ENCODE results near the gene SYNE1.

The SYNE1 gene

DNA sequence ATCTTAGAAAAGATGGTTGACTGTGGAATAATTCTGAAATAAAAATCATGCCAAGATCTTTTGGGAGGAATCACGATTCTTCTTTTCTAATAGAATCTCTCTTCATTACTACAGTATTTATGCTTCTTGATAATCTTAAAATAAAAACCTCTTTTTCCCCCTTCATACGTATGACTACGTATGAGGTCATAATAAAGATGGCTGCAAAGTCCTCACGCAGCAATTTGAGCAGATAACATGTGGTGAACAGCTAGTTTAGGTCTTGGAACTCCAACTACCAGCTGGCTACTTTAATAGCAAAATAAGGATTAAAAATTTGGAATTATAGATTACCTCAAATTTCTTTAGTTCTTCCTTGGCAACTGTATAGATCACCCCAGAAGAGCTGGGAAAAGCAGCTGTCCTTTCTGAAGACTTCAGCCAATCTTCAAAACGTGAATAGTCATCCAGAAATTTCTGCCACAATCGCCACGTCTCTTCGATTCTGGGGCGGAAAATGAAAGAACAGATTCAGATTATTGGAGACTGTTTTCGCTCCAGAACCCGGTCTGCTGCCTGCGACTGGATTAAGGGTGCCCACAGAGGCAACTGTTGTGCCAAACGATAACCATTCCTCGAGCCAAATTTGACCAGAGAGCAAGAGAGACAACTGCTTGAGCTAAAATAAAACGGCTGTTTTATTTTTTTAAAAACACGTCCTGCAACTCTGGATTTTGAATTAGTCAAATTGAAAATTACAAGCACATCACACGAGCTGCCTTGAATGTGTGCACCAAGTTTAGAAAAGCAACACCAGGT is 482.4 kb downstream of the SYNE1 start:
- TF ChIP-seq GATA3 (IDR thresholded peaks at IDR 0.05; ENCODE audit: low read depth, low read length) (no peak), GATA2 (IDR thresholded peaks at IDR 0.05; ENCODE audit: low read depth, low read length) (no peak)

GRCh38 chr6:152151920-152152319 is 485.2 kb downstream of the SYNE1 start:
- TF ChIP-seq GATA2 (IDR thresholded peaks at IDR 0.05; ENCODE audit: low read depth, low read length) (peak; percentile 83), GATA3 (IDR thresholded peaks at IDR 0.05; ENCODE audit: low read depth, low read length) (peak; percentile 51; the same call in 1 of the 2 replicates)

- no peak for TF ChIP-seq GATA3 (IDR thresholded peaks at IDR 0.05; ENCODE audit: low read depth, low read length)
- TF ChIP-seq GATA2 (IDR thresholded peaks at IDR 0.05; ENCODE audit: low read depth, low read length) = no peak
These were observed 487.0 kb downstream of the SYNE1 start for GRCh38 chr6:152150196-152150595.

DNA sequence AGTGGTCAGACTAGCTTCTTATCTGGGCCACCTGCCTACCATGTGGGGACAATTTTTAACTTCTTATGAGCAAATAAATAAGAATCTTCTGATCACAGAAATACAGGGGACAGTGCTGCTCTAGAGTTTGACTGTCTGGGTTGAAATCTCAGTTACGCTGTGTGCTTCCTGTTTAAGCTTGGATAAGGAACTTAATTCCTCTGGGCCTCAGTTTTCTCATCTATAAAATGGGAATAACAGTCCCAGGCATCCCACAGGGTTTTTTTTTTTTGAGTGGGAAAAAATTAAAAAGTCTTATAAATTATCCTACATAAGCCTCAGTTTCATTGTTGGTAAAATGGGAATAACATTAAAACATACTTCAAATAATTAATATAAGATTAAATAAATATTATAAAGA is 488.8 kb downstream of the SYNE1 start:
- no peak for TF ChIP-seq GATA3 (IDR thresholded peaks at IDR 0.05; ENCODE audit: low read depth, low read length)
- no peak for TF ChIP-seq GATA2 (IDR thresholded peaks at IDR 0.05; ENCODE audit: low read depth, low read length)

DNA sequence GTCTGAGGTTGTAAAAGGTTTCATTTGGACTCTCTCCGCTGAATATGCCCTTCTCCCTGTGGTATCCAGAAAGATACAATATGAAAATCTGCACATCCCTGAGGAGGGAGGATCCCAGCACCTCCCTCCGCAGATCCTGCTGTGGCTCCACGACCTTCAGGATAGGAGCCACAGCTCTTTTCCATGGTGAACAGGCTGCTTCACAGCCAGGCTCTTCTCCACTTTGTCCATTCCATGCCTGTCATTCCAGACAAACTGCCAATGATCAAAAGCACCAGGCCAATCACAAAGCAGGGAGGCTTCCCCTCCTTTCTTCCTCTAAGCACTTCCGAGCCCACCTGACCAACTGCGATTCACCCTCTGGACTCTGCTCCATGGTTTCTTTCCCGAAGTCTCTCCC is 489.9 kb downstream of the SYNE1 start:
- TF ChIP-seq GATA2 (IDR thresholded peaks at IDR 0.05; ENCODE audit: low read depth, low read length) = no peak
- TF ChIP-seq GATA3 (IDR thresholded peaks at IDR 0.05; ENCODE audit: low read depth, low read length) = no peak

DNA sequence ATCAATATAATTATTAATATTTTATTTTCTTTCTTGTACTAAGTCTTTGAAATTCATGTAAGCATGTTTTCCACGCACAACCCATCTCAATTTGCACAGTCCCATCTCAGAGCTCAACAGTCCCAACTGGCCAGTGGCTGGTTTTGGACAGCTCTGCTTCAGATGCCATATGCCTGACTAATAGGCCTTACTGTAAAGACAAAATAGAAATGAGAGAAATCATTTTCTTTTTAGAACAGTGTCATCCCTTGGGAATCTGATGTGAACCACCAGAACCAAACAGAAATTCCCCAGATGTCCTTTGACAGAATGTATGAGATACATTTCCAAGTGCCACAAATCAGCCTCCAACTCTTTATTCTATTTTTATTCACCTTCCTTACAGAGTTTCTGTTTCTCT is 490.8 kb downstream of the SYNE1 start:
- TF ChIP-seq GATA3 (IDR thresholded peaks at IDR 0.05; ENCODE audit: low read depth, low read length) (no peak), GATA2 (IDR thresholded peaks at IDR 0.05; ENCODE audit: low read depth, low read length) (no peak)

DNA sequence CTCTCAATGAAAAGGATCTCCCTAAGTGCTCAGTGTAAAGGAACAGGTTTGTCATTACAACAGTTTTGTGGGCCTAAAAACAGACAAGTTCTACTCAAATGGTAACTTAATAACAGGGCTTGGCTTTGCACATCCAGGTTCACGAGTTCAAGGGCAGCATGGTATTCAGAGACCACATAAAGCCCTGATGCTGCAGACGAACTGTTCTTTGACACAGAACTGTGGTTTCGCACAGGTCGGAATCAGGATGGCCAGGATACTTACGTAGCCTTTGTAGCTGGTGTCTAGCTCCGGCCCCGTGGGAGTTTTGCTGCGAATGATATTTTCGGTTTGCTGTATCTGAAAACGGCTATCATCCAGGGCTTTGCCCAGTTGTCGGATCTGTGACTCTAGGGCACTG is 493.8 kb downstream of the SYNE1 start:
- TF ChIP-seq GATA2 (IDR thresholded peaks at IDR 0.05; ENCODE audit: low read depth, low read length) (no peak), GATA3 (IDR thresholded peaks at IDR 0.05; ENCODE audit: low read depth, low read length) (no peak)

DNA sequence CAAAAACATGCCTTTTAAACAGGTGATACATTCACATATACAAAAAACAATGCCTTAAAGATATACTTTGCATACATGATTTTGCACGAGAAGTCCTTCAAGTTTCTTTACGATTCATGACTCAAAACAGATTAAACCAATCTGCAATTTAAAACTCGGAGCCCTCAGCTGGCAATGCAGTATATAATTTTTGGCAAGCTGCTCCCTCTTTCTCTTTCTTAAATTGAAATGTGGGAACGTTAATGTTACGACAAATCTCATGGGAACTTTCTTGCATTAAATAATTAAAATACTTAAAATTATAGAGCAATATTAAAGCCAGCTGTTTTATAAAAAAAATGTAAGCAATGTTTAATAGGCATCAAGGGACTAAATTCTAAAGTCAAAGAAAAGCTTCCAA is 495.1 kb downstream of the SYNE1 start:
- TF ChIP-seq GATA2 (IDR thresholded peaks at IDR 0.05; ENCODE audit: low read depth, low read length) (no peak), GATA3 (IDR thresholded peaks at IDR 0.05; ENCODE audit: low read depth, low read length) (no peak)

GRCh38 chr6:152136449-152136825 is 500.7 kb downstream of the SYNE1 start:
- TF ChIP-seq GATA2 (IDR thresholded peaks at IDR 0.05; ENCODE audit: low read depth, low read length) (no peak), GATA3 (IDR thresholded peaks at IDR 0.05; ENCODE audit: low read depth, low read length) (no peak)

DNA sequence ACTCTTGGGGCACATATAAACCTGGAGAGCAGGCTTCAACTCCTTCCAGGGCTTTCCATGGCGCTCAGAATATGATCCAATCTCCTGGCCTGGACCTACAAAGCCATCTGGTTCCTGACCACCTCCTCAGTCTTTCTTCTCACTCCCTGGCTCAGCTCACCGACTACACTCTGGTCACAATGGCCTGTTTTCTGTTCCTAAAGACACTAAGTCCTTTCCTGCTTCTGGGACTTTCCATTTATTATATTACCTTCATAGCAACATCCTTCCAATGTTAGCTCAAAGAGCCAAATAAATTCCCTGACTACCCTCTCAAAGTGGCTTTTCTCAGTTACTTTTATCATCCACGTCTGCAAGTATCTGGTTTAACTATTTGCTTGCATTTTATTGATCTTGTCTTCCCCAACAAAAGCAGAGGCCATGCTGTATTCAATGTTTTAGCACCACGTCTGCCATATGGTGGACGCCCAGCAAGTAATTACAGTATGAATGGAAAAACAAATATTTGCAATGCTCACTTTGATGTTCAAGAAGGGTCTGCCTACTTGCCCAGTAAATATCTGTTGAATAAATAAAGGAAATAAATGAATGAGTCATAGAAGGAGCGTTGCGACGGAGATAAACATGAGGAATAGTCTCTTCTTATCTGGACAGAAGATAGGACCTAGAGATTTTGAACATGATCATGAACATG is 501.3 kb downstream of the SYNE1 start:
- TF ChIP-seq GATA2 (IDR thresholded peaks at IDR 0.05; ENCODE audit: low read depth, low read length) = no peak
- TF ChIP-seq GATA3 (IDR thresholded peaks at IDR 0.05; ENCODE audit: low read depth, low read length) = no peak

GRCh38 chr6:152130441-152130840 is 506.7 kb downstream of the SYNE1 start:
- no peak for TF ChIP-seq GATA3 (IDR thresholded peaks at IDR 0.05; ENCODE audit: low read depth, low read length)
- no peak for TF ChIP-seq GATA2 (IDR thresholded peaks at IDR 0.05; ENCODE audit: low read depth, low read length)

GRCh38 chr6:152129691-152130151 is 507.4 kb downstream of the SYNE1 start:
- TF ChIP-seq GATA3 (IDR thresholded peaks at IDR 0.05; ENCODE audit: low read depth, low read length) = no peak
- no peak for TF ChIP-seq GATA2 (IDR thresholded peaks at IDR 0.05; ENCODE audit: low read depth, low read length)

DNA sequence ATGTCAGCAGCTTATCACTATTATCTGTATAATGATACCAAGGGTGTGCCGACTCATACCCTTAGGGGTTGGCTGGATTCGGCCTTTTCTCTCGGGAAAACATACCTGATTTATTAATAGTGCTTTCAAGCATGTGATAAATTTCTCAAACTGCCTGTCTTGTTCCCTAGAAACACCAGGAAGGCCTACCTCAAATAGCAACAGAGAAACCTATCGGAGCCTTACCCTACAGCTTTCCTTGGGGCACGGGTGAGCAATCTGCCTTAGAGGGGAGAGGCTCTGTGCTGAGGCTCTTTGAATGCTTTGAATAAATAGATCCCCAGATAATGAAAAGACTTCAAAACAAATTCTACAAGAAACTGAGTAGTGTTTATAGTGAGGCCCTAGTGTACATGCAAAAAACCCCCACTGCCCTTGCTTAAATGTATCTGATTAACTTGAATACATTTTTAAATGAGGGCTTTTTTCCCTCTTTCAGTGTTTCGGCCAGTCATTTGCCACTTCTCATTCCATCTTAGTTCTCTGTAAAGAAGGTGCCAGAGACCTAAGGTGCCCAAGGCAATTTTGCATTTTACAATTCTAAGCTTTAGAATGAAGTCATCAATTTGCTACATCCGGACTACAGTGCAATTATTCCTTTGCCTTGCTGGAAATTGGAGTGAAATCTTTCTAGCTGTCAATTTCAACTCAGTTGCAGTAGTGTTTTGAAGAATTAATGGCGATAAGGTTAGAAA is 509.6 kb downstream of the SYNE1 start:
- no peak for TF ChIP-seq GATA2 (IDR thresholded peaks at IDR 0.05; ENCODE audit: low read depth, low read length)
- TF ChIP-seq GATA3 (IDR thresholded peaks at IDR 0.05; ENCODE audit: low read depth, low read length) = no peak

- TF ChIP-seq GATA3 (IDR thresholded peaks at IDR 0.05; ENCODE audit: low read depth, low read length) (no peak), GATA2 (IDR thresholded peaks at IDR 0.05; ENCODE audit: low read depth, low read length) (no peak)
These were observed 512.6 kb downstream of the SYNE1 start for GRCh38 chr6:152124429-152125074.

Measured in SH-SY5Y (cell line).